Activated naive CD8-positive, alpha-beta T cell treated with anti-CD3 and anti-CD28 coated beads, Interleukin-2, amount 10 ng/mL, durations not matched to agents 7 days and 5 days (primary cell): ENCODE measurements around the gene DRAP1. TPM values are rescaled to one million over a fixed set of nuclear protein-coding genes. Genes with fewer than 3 reads are reported as not detected.

Experiments used
- ATAC-seq: fragments of 150-1000 bp; cut with Tn5 transposase; one replicate; pipeline ENCODE4 v1.10.0; 2021; ENCODE audit warnings: low read depth, moderate library complexity
- POLR2A ChIA-PET: fragments of 350-600 bp; sonication (Branson Sonifier 250); formaldehyde crosslinking; loops from one replicate; lab custom pipeline; 2021; ENCODE audit warnings: antibody characterized with exemption; lab: Charles Lee
- DNase-seq: peaks from one replicate; pipeline ENCODE4 v3.0.0; 2021
- H3K27ac Mint-ChIP-seq: one replicate; pipeline ENCODE4 v1.8.0; 2022; ENCODE audit warnings: mild to moderate bottlenecking, mixed read lengths
- H3K27me3 Mint-ChIP-seq: one replicate; pipeline ENCODE4 v1.8.0; 2022; ENCODE audit warnings: mild to moderate bottlenecking, moderate library complexity, mixed read lengths
- H3K36me3 Mint-ChIP-seq: one replicate; pipeline ENCODE4 v1.8.0; 2021; ENCODE audit warnings: mild to moderate bottlenecking, mixed read lengths
- H3K4me1 Mint-ChIP-seq: one replicate; pipeline ENCODE4 v1.8.0; 2021; ENCODE audit warnings: mixed read lengths
- H3K4me3 Mint-ChIP-seq: one replicate; pipeline ENCODE4 v1.8.0; 2022; ENCODE audit warnings: mild to moderate bottlenecking, moderate library complexity, mixed read lengths
- H3K9me3 Mint-ChIP-seq: one replicate; pipeline ENCODE4 v1.8.0; 2021; ENCODE audit warnings: mixed read lengths
- total RNA-seq, 2 experiments: library from RNA; stranded (reverse); gene quantifications; one replicate each; pipeline ENCODE4 v1.2.3, GENCODE V29; 2021

DRAP1 gene
- total RNA-seq, 2 experiments from 2014 or later, result 225 to 259 TPM

DNA sequence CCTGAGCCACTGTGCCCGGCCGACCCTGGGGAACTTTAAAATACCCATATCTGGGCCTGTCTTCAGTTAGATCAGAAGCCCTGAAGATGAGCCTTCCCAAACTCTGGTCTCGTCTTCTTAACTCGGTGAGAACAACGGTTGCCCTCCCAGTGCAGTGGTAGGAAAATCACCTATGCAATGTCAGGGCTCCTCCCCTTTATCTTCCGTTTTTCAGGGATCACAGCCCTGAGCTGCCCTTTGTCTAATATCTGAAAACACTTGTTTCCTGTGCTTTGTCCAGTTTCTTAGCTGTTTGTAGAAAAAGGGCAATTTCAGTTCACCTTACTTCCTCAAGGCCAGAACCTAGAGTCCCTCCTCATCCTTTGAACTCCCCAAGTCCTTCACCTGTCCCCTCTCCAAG, 9.4 kb downstream of the DRAP1 start:
- POLR2A ChIA-PET, result interaction anchor here (0.6 to 12.9 kb wide), 21 partner anchors 8 to 73 kb away, joined by 3 to 170 read pairs (median 4); partner anchors contain the start of genes C11orf68, CCDC85B, CFL1 and DRAP1
- no peaks in the 10 kb centered on the region for H3K27me3 Mint-ChIP-seq
- peak; percentile 4 for ATAC-seq
- peak overlapping the region; percentile 81 for H3K4me3 Mint-ChIP-seq
- H3K36me3 Mint-ChIP-seq, result peaks cover 9% of the 10 kb centered on the region
- peak overlapping the region; percentile 93 for H3K27ac Mint-ChIP-seq
- peaks cover 49% of the 10 kb centered on the region for H3K4me1 Mint-ChIP-seq
- no peak for DNase-seq
- no peaks in the 10 kb centered on the region for H3K9me3 Mint-ChIP-seq

DNA sequence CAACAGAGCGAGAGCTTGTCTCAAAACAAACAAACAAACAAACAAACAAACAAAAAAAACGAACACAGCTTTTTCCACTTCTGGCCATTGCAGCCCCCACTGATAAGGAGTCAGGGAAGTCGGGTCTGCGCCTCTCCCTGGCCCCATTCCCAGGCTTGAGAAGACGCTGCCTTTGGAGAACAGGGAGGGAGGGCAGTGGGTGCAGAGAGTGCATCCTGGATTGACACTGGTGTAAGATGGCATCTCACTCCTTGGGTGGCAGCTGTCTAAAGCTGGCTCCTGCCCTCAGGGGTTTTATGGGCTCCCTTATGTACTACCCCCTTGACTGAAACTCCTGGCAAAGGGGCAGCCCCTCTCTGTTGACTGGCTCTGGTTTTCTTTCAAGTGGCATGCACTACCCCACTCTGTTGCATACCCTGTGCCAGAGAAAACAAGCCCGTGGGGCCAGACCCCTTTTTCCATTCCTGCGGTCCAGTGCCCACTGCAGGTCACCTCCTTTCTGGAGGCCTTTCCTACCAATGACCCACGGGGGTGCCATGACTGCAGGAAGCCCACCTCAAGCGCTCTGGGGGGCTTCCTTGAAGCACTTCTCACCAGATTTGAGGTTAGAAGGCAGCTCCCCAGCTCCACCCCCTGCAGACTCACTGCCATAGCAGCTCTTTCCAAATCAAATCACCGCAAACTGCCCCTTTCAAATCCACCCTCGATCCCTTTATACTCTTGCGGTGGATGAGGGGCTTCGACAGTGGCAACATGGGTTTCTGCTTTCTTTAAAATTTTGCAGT, 12.7 kb downstream of the DRAP1 start:
- peak; percentile 49 for DNase-seq
- Mint-ChIP-seq H3K36me3 (peaks cover 7% of the 10 kb centered on the region), H3K4me1 (peaks cover 43% of the 10 kb centered on the region), H3K9me3 (no peaks in the 10 kb centered on the region), H3K27me3 (peaks cover 2% of the 10 kb centered on the region), H3K4me3 (peak overlapping the region; percentile 42), H3K27ac (peak overlapping the region; percentile 84)
- ATAC-seq, result no peak
- POLR2A ChIA-PET, result interaction anchor here (1.0 to 12.9 kb wide), 7 partner anchors 13 to 72 kb away, joined by 3 to 170 read pairs (median 8); partner anchors contain the start of genes CCDC85B, FIBP, FOSL1 and MUS81

DNA sequence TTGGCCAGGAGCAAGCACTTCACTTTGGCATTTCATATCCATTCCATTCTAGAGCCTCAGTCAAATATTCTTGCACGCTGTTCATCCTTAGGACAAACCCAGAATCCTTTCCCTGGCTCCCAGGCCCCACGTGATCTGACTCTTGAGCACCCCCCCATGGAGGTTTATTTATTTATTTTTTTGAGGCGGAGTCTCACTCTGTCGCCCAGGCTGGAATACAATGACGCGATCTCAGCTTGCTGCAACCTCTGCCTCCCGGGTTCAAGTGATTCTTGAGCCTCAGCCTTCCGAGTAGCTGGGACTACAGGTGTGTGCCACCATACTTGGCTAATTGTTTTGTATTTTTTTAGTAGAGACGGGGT, 13.3 kb downstream of the DRAP1 start:
- H3K36me3 Mint-ChIP-seq, result peaks cover 7% of the 10 kb centered on the region

DNA sequence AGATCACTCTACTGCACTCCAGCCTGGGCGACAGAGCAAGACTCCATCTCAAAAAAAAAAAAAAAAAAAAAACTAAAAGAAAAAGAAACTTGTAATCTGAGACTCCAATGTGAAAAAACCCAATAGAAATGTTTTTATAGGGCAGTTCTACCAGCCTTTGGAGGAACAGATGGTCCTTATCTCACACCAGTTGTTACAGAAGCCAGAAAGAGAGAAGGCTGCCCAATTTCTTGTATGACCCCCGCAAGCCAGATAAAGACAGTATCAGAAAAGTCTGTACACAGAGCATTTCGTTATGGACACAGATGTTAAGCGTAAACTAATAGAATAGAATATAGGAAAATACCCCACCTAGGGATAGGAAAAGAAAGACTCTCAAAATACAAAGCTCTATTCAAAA, 14.8 kb downstream of the DRAP1 start:
- Mint-ChIP-seq H3K27ac (no peak overlapping the region), H3K4me1 (peaks cover 25% of the 10 kb centered on the region), H3K27me3 (peaks cover 8% of the 10 kb centered on the region), H3K4me3 (no peak overlapping the region), H3K9me3 (no peaks in the 10 kb centered on the region), H3K36me3 (peaks cover 7% of the 10 kb centered on the region)
- POLR2A ChIA-PET, result interaction anchor here (2.8 to 12.9 kb wide), 2 partner anchors 42 to 49 kb away, joined by 13 to 170 read pairs; partner anchors contain the start of genes CCDC85B and FIBP
- ATAC-seq, result no peak
- DNase-seq, result no peak

More for the DNA sequence above, 13.3 kb downstream of the DRAP1 start:
- Mint-ChIP-seq H3K4me3 (no peak overlapping the region), H3K27ac (peak overlapping the region; percentile 84), H3K9me3 (no peaks in the 10 kb centered on the region), H3K27me3 (peaks cover 5% of the 10 kb centered on the region), H3K4me1 (peaks cover 40% of the 10 kb centered on the region)
- POLR2A ChIA-PET, result interaction anchor here (1.8 to 12.9 kb wide), 5 partner anchors 32 to 73 kb away, joined by 6 to 170 read pairs (median 12); partner anchors contain the start of genes CCDC85B, FIBP, FOSL1 and MUS81
- no peak for ATAC-seq
- DNase-seq, result no peak

DNA sequence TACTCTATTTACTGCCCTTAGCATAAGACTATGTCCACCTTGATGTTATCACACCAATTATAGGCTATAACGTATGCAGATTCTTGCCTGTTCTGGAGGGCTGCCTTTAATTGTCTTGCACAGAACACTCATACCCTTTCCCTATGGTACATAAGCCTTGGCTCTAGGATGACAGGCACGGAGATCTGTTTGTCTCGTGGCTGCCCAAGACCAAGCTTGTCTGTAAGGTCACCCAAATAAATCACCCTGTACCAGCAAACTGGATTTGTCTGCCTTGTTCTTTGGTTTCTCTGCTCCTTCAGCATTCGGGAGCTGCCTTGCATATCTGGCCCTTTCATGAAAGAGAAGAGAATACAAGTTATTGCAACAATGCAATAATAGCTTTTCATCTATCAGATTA, 18.5 kb downstream of the DRAP1 start:
- no peaks in the 10 kb centered on the region for H3K36me3 Mint-ChIP-seq
- POLR2A ChIA-PET, result interaction anchor here (0.7 to 0.9 kb wide), 3 partner anchors 9 to 47 kb away, joined by 3 read pairs; partner anchors contain the start of gene CCDC85B
- no peak overlapping the region for H3K4me3 Mint-ChIP-seq

DNA sequence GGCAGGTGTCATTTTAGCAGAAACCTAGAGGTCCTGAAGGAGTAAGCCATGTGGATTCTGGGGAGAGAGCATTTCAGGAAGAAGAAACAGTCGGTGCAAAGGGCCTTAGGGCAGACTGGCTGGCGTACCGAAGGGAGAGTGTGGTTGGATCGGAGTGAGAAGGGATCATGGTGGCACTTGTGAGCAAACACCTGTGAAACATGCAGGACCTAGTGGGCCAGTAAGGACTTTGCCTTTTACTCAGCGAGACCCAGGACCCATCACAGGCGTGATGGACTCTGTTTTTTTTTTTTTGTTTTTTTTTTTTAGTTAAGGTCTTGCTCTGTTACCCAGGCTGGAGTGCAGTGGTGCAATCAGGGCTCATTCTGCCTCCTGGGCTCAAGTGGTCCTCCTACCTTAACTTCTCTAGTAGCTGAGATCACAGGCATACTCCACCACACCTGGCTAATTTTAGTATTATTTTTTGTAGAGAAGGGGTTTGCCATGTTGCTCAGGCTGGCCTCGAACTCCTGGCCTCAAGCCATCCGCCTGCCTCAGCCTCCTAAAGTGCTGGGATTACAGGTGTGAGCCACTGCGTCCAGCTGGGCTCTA, 22.6 kb downstream of the DRAP1 start:
- H3K27ac Mint-ChIP-seq, result no peak overlapping the region
- no peaks in the 10 kb centered on the region for H3K36me3 Mint-ChIP-seq
- no peak for DNase-seq
- H3K27me3 Mint-ChIP-seq, result peaks cover 16% of the 10 kb centered on the region
- POLR2A ChIA-PET, result interaction anchor here (0.7 to 1.1 kb wide), 2 partner anchors 9 to 54 kb away, joined by 5 read pairs; partner anchors contain the start of gene FIBP
- no peak for ATAC-seq
- H3K9me3 Mint-ChIP-seq, result no peaks in the 10 kb centered on the region
- H3K4me1 Mint-ChIP-seq, result peaks cover 2% of the 10 kb centered on the region
- no peak overlapping the region for H3K4me3 Mint-ChIP-seq

More for the DNA sequence above, 18.5 kb downstream of the DRAP1 start:
- H3K4me1 Mint-ChIP-seq, result peaks cover 4% of the 10 kb centered on the region
- no peaks in the 10 kb centered on the region for H3K9me3 Mint-ChIP-seq
- H3K27ac Mint-ChIP-seq, result no peak overlapping the region
- H3K27me3 Mint-ChIP-seq, result peaks cover 16% of the 10 kb centered on the region
- DNase-seq, result no peak
- no peak for ATAC-seq

DNA sequence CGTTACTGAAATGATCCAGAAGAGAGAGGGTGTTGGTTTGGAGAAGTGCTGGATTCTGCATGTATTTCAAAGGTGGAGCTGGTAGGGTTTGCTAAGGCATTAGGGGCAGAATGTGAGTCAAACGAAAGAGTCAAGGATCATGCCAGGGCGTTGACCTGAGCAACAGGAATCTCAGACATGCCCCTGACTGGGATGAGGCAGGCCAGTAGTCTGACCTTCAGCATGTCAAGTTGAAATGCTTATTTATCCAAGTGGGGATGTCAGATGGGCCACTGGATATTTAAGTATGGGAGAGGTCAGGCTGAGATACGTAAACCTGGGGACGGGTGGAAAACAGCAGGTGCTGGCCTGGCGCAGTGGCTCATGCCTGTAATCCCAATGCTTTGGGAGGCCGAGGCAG, 23.3 kb downstream of the DRAP1 start:
- POLR2A ChIA-PET, result interaction anchor here (0.7 to 1.1 kb wide), 3 partner anchors 9 to 55 kb away, joined by 3 to 5 read pairs (median 5); partner anchors contain the start of gene FIBP
- Mint-ChIP-seq H3K4me3 (no peak overlapping the region), H3K36me3 (no peaks in the 10 kb centered on the region), H3K9me3 (no peaks in the 10 kb centered on the region), H3K27ac (no peak overlapping the region), H3K27me3 (peaks cover 11% of the 10 kb centered on the region), H3K4me1 (peaks cover 2% of the 10 kb centered on the region)
- no peak for DNase-seq
- no peak for ATAC-seq

DNA sequence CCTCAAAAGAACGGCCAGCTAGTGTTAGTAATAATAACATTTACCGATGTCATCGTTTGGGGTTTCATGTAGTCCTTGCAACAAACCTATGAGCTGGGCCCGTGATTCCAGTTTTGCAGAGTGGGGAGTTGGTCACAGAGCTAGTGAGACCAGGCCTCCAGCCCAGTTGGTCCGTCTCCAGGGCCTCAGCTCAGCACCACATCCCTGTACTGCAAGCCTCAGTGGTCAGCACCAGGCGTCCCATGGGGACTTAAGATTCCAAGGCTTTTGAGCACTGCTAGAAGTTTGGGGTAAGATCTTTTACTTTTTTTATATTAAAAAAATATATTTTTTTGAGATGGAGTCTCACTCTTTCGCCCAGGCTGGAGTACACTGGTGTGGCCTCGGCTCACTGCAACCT, 25.0 kb downstream of the DRAP1 start:
- ATAC-seq (no peak), DNase-seq (no peak)
- no peak overlapping the region for H3K27ac Mint-ChIP-seq
- POLR2A ChIA-PET, result no interaction called here
- H3K4me3 Mint-ChIP-seq, result no peak overlapping the region
- H3K4me1 Mint-ChIP-seq, result peaks cover 2% of the 10 kb centered on the region
- H3K36me3 Mint-ChIP-seq, result no peaks in the 10 kb centered on the region
- H3K9me3 Mint-ChIP-seq, result no peaks in the 10 kb centered on the region
- H3K27me3 Mint-ChIP-seq, result peaks cover 15% of the 10 kb centered on the region

DNA sequence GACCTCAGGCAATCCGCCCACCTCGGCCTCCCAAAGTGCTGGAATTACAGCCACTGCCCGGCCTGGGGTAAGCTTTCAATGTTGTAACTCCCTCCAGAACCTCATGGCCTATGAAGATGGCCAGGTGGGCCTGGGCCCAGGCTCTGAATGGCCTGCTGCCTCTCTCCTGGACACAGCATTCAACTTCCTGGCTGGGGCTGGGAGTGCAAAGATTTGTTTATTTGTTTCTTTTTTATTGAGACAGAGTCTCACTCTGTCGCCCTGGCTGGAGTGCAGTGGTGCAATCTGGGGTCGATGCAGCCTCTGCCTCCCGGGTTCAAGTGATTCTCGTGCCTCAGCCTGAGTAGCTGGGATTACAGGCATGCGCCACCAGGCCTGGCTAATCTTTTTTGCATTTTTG, 25.5 kb downstream of the DRAP1 start:
- DNase-seq (no peak), ATAC-seq (no peak)
- H3K4me3 Mint-ChIP-seq, result no peak overlapping the region
- peaks cover 2% of the 10 kb centered on the region for H3K4me1 Mint-ChIP-seq
- H3K9me3 Mint-ChIP-seq, result no peaks in the 10 kb centered on the region
- H3K36me3 Mint-ChIP-seq, result no peaks in the 10 kb centered on the region
- no peak overlapping the region for H3K27ac Mint-ChIP-seq
- POLR2A ChIA-PET, result no interaction called here
- peaks cover 15% of the 10 kb centered on the region for H3K27me3 Mint-ChIP-seq

DNA sequence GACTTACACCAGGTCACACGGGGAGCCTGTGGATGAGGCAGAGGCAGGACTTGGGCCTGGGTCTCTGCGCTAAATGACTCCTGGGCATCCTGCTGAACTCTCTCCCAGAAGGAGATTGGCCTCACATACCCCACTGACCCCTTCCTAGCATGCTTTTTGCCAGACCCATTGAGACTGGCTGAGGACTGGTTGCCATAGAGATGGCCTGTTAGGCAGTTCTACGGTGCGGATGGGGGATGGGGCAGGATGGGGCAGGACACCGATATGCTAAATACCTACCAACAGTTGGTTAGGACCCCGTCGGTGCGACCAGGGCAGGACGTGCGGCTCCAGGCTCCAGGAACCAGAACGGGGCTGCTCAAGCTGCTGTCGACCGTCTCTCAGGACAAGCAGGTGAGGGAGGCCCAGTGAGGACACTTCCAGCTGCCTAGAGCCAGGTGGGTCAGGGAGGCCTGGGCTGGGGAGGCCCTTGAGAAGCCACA, 26.2 kb downstream of the DRAP1 start, which contains the start of gene TSGA10IP:
Gene TSGA10IP, plus strand, starts transcription at position 51 of the 482 bp plus-strand sequence. Its CDS starts 196 bp downstream, at position 247.
- Mint-ChIP-seq H3K27me3 (peaks cover 15% of the 10 kb centered on the region), H3K9me3 (no peaks in the 10 kb centered on the region), H3K4me1 (peaks cover 2% of the 10 kb centered on the region), H3K27ac (peak within 1 kb of the TSS; percentile 21), H3K4me3 (no peak within 1 kb of the TSS), H3K36me3 (no peaks in the 10 kb centered on the region)
- no peak for ATAC-seq
- POLR2A ChIA-PET, result no interaction called here
- DNase-seq, result no peak

DNA sequence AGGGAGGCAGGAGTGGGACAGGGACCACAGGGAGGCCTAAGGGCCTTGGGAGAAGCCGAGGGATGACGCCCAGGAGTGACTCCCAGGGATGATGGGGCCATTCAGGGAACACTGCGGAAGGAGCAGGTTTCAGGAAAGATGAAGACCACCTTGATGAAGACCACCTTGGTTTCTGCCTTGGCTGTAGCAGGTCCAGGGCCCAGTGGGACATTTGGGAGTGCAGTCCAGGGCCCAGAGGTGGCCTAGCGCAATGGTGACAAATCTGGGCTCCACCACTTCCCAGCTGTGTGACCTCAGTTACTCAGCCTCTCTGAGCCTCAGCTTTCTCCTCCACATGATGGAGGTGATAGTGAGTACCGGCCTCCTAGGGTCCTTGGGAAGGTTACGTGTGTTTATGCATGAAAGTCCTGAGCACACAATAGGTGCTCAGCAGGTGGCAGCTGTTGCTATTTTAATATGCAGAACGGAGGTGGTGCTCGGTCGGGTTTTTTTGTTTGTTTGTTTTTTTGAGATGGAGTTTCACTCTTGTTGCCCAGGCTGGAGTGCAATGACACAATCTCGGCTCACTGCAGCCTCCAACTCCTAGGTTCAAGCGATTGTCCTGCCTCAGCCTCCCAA, 26.8 kb downstream of the DRAP1 start:
- peaks cover 2% of the 10 kb centered on the region for H3K4me1 Mint-ChIP-seq
- no peaks in the 10 kb centered on the region for H3K36me3 Mint-ChIP-seq
- no peak for ATAC-seq
- H3K4me3 Mint-ChIP-seq, result no peak overlapping the region
- no peak for DNase-seq
- no peaks in the 10 kb centered on the region for H3K9me3 Mint-ChIP-seq
- H3K27me3 Mint-ChIP-seq, result peaks cover 13% of the 10 kb centered on the region
- POLR2A ChIA-PET, result interaction anchor here (1.2 kb wide), 1 partner anchor 11 kb away, joined by 3 read pairs; no protein-coding TSS in a partner anchor
- H3K27ac Mint-ChIP-seq, result no peak overlapping the region

DNA sequence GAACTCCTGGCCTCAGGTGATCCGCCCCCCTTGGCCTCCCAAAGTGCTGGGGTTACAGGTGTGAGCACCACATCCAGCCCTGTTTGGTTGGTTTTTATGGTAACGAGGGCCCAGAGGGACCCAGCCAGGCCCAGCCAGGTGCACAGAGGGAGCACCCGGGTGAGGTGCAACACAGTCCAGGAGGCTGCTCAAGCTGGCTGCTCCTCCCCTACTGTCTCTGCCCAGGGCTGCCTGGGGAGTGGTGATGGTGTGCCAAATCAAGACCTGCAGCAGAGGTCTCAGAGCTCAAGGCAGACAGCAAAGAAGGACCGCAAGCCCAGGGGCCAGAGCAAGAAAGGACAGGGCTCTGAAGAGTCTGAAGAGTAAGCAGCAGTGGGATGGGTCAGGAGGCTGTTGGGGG, 27.4 kb downstream of the DRAP1 start:
- no peak for DNase-seq
- Mint-ChIP-seq H3K36me3 (no peaks in the 10 kb centered on the region), H3K4me1 (no peaks in the 10 kb centered on the region), H3K27me3 (peaks cover 12% of the 10 kb centered on the region), H3K27ac (no peak overlapping the region), H3K4me3 (no peak overlapping the region), H3K9me3 (no peaks in the 10 kb centered on the region)
- POLR2A ChIA-PET, result interaction anchor here (1.2 kb wide), 1 partner anchor 10 kb away, joined by 3 read pairs; no protein-coding TSS in a partner anchor
- ATAC-seq, result no peak

DNA sequence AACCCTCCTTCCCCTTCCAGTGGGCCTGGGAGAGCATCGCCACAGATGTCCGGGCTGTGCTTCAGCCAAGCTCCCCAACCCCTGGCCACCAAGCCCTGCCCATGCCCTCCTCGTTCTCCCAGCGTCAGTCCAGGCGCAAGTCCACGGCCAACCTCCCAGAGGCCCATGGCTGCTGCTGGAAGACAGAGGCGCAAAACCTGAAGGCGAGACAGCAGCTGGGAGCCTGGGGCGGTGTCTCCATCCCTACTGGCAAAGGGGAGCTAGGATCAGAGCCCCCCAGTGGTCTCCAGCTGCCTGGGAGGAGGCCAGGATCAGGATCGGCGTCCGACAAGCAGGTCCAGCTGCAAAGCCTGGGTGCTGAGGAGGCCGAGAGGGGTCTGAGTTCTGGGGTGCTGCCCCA, 27.9 kb downstream of the DRAP1 start:
- ATAC-seq, result no peak
- POLR2A ChIA-PET, result interaction anchor here (1.2 kb wide), 1 partner anchor 10 kb away, joined by 3 read pairs; no protein-coding TSS in a partner anchor

More for the DNA sequence above, 27.9 kb downstream of the DRAP1 start:
- H3K4me3 Mint-ChIP-seq, result no peak overlapping the region
- no peaks in the 10 kb centered on the region for H3K4me1 Mint-ChIP-seq
- no peaks in the 10 kb centered on the region for H3K36me3 Mint-ChIP-seq
- H3K9me3 Mint-ChIP-seq, result no peaks in the 10 kb centered on the region
- no peak overlapping the region for H3K27ac Mint-ChIP-seq
- peaks cover 13% of the 10 kb centered on the region for H3K27me3 Mint-ChIP-seq
- DNase-seq, result no peak
